KBM-7 (cell line): ENCODE measurements around the gene CRPPA.
"Not testable (repeated sequence)": the region's sequence is repeated elsewhere in the genome, so short reads cannot be mapped to it uniquely, and the experiment has no call there.

Experiments used
- DNase-seq: peaks from one replicate; pipeline ENCODE4 v3.0.0-alpha.2; 2015
- in situ Hi-C: fragments of 300-500 bp; cut with MboI; formaldehyde crosslinking; loops from 2 replicates; pipeline ENCODE4 v1.14.3; 2020; ENCODE audit warnings: low sequenced_read_pairs, low pct_unique_long_range_greater_than_20kb, mixed read lengths

CRPPA gene

GRCh38 chr7:16421333-16422102 lies at the start of gene CRPPA:
TSS of gene CRPPA (minus strand) at chr7:16421538. CDS start at chr7:16421322, 216 bp downstream.
- DNase-seq: peak; percentile 64
- in situ Hi-C loops: no loop called here

GRCh38 chr7:16465469-16466361 lies 44.4 kb upstream of the CRPPA start, which contains the start of gene SOSTDC1:
TSS of gene SOSTDC1 (minus strand) at chr7:16465738. CDS start at chr7:16465668, 70 bp downstream.
- in situ Hi-C loops: no loop called here
- peak; percentile 11 for DNase-seq

- DNase-seq: no peak
- in situ Hi-C loops: no loop called here
These were observed 42.8 kb upstream of the CRPPA start for GRCh38 chr7:16463949-16464715.

- in situ Hi-C loops: no loop called here
- no peak for DNase-seq
These were observed 42.2 kb upstream of the CRPPA start for GRCh38 chr7:16463520-16463919.

- DNase-seq: no peak
- in situ Hi-C loops: no loop called here
These were observed 41.1 kb upstream of the CRPPA start for GRCh38 chr7:16462431-16462889.

GRCh38 chr7:16460789-16461493 lies 39.6 kb upstream of the CRPPA start:
- DNase-seq: no peak
- in situ Hi-C loops: no loop called here

GRCh38 chr7:16456303-16456702 lies 35.0 kb upstream of the CRPPA start:
- in situ Hi-C loops, DNase-seq: not testable (repeated sequence)

- in situ Hi-C loops: no loop called here
These were observed 34.3 kb upstream of the CRPPA start for GRCh38 chr7:16455591-16455990.

GRCh38 chr7:16450366-16450765 lies 29.0 kb upstream of the CRPPA start:
- in situ Hi-C loops: no loop called here
- DNase-seq: no peak

More at GRCh38 chr7:16455591-16455990, 34.3 kb upstream of the CRPPA start:
- DNase-seq: no peak

GRCh38 chr7:16447876-16448275 lies 26.5 kb upstream of the CRPPA start:
- in situ Hi-C loops: no loop called here
- no peak for DNase-seq

- in situ Hi-C loops: no loop called here
- no peak for DNase-seq
These were observed 25.2 kb upstream of the CRPPA start for GRCh38 chr7:16446508-16446907.

GRCh38 chr7:16443871-16444270 lies 22.5 kb upstream of the CRPPA start:
- DNase-seq, in situ Hi-C loops: not testable (repeated sequence)

- no peak for DNase-seq
- in situ Hi-C loops: no loop called here
These were observed 17.6 kb upstream of the CRPPA start for GRCh38 chr7:16438988-16439387.

- in situ Hi-C loops: no loop called here
- no peak for DNase-seq
These were observed 15.0 kb upstream of the CRPPA start for GRCh38 chr7:16436306-16436705.

- DNase-seq: no peak
- in situ Hi-C loops: no loop called here
These were observed 12.3 kb upstream of the CRPPA start for GRCh38 chr7:16433568-16434122.

- DNase-seq: no peak
- in situ Hi-C loops: no loop called here
These were observed 11.0 kb upstream of the CRPPA start for GRCh38 chr7:16432425-16432731.

GRCh38 chr7:16431646-16432424 lies 10.5 kb upstream of the CRPPA start:
- in situ Hi-C loops: no loop called here
- peak; percentile 47 for DNase-seq

- in situ Hi-C loops: no loop called here
These were observed 8.8 kb upstream of the CRPPA start for GRCh38 chr7:16430133-16430532.

More at GRCh38 chr7:16430133-16430532, 8.8 kb upstream of the CRPPA start:
- no peak for DNase-seq
